Liver (tissue), 9 donors: ENCODE results near the gene ADAP2. TPM values are rescaled to one million over a fixed set of nuclear protein-coding genes. Genes with fewer than 3 reads are reported as not detected.

Experiments
- DNase-seq: peaks from one replicate; pipeline ENCODE4 v3.0.0-alpha.2; 2017; ENCODE audit warnings: low spot score
- H3K27ac ChIP-seq, 2 donors: one replicate each; pipeline ENCODE4 v1.7.0; 2013; ENCODE audit warnings: inconsistent platforms in 2 of 2, low read length in 2 of 2, control low read depth in 1 of 2, low read depth in 1 of 2, mild to moderate bottlenecking in 1 of 2
- H3K27me3 ChIP-seq, 4 donors: one replicate each; pipeline versions ENCODE4 v1.6.1 to v1.7.0; 2013; ENCODE audit warnings: low read length in 3 of 4, inconsistent platforms in 1 of 4, mild to moderate bottlenecking in 1 of 4, moderate library complexity in 1 of 4; ENCODE audit not compliant: control insufficient read depth in 4 of 4, insufficient read depth in 4 of 4
- H3K36me3 ChIP-seq, 4 donors: one replicate each; pipeline versions ENCODE4 v1.6.1 to v1.7.0; 2013; ENCODE audit warnings: low read length in 3 of 4, mild to moderate bottlenecking in 3 of 4, low read depth in 1 of 4, moderate library complexity in 1 of 4; ENCODE audit not compliant: control insufficient read depth in 4 of 4, insufficient read depth in 3 of 4
- H3K4me1 ChIP-seq, 4 donors: one replicate each; pipeline versions ENCODE4 v1.6.1 to v1.7.0; 2013; ENCODE audit warnings: low read length in 3 of 4, mild to moderate bottlenecking in 3 of 4, moderate library complexity in 1 of 4; ENCODE audit not compliant: control insufficient read depth in 4 of 4, insufficient read depth in 4 of 4
- H3K4me3 ChIP-seq, 3 donors: one replicate each; pipeline versions ENCODE4 v1.6.1 to v1.7.0; 2013; ENCODE audit warnings: low read length in 3 of 3, control low read depth in 1 of 3, low read depth in 1 of 3, mild to moderate bottlenecking in 1 of 3
- H3K9ac ChIP-seq, 2 donors: one replicate each; pipeline ENCODE4 v1.7.0; 2013; ENCODE audit warnings: low read length in 2 of 2, mild to moderate bottlenecking in 2 of 2, moderate library complexity in 2 of 2, control low read depth in 1 of 2, low read depth in 1 of 2
- H3K9me3 ChIP-seq, 4 donors: one replicate each; pipeline versions ENCODE4 v1.6.1 to v1.7.0; 2013; ENCODE audit warnings: low read length in 3 of 4; ENCODE audit not compliant: control insufficient read depth in 4 of 4
- ATF3 ChIP-seq: IDR thresholded peaks from 2 replicates; pipeline ENCODE4 v1.6.1; 2016; ENCODE audit warnings: antibody characterized with exemption
- CTCF ChIP-seq: fragments of 150-350 bp; IDR thresholded peaks from 2 replicates; pipeline ENCODE4 v1.5.1; 2017; ENCODE audit warnings: improper control_type of control experiment, low read depth, low read length; ENCODE audit not compliant: missing input control
- EGR1 ChIP-seq, 2 donors: IDR thresholded peaks; 2 replicates each; pipeline ENCODE4 v1.6.1; 2016 to 2018; ENCODE audit warnings: antibody characterized with exemption in 2 of 2, low read depth in 2 of 2
- FOXA1 ChIP-seq: IDR thresholded peaks from 2 replicates; pipeline ENCODE4 v1.6.1; 2016; ENCODE audit warnings: antibody characterized with exemption
- FOXA2 ChIP-seq: IDR thresholded peaks from 2 replicates; pipeline ENCODE4 v1.6.1; 2016; ENCODE audit warnings: antibody characterized with exemption
- GABPA ChIP-seq, 2 donors: IDR thresholded peaks in 1 of 2; conservative IDR thresholded peaks in 1 of 2; 2 replicates each; pipeline ENCODE4 v1.6.1; 2016; ENCODE audit warnings: antibody characterized with exemption in 2 of 2, mild to moderate bottlenecking in 1 of 2, moderate library complexity in 1 of 2
- HNF4A ChIP-seq, 2 donors: conservative IDR thresholded peaks; 2 replicates each; pipeline ENCODE4 v1.6.1; 2016; ENCODE audit warnings: antibody characterized with exemption in 2 of 2, mild to moderate bottlenecking in 2 of 2
- HNF4G ChIP-seq: IDR thresholded peaks from 2 replicates; pipeline ENCODE4 v1.6.1; 2016; ENCODE audit warnings: antibody characterized with exemption
- JUND ChIP-seq, 2 donors: IDR thresholded peaks; 2 replicates each; pipeline ENCODE4 v1.6.1; 2016; ENCODE audit warnings: antibody characterized with exemption in 2 of 2
- MAX ChIP-seq: IDR thresholded peaks from 2 replicates; pipeline ENCODE4 v1.6.1; 2016; ENCODE audit warnings: antibody characterized with exemption
- NR2F2 ChIP-seq: IDR thresholded peaks from 2 replicates; pipeline ENCODE4 v1.6.1; 2016; ENCODE audit warnings: antibody characterized with exemption
- RAD21 ChIP-seq, 2 donors: IDR thresholded peaks; 2 replicates each; pipeline ENCODE4 v1.6.1; 2016; ENCODE audit warnings: antibody characterized with exemption in 2 of 2, mild to moderate bottlenecking in 2 of 2
- REST ChIP-seq: IDR thresholded peaks from 2 replicates; pipeline ENCODE4 v1.6.1; 2016; ENCODE audit warnings: antibody characterized with exemption, mild to moderate bottlenecking
- RXRA ChIP-seq, 2 donors: IDR thresholded peaks; 2 replicates each; pipeline ENCODE4 v1.6.1; 2017 to 2018; ENCODE audit warnings: antibody characterized with exemption in 2 of 2, mild to moderate bottlenecking in 1 of 2
- SP1 ChIP-seq: IDR thresholded peaks from 2 replicates; pipeline ENCODE4 v1.6.1; 2018; ENCODE audit warnings: antibody characterized with exemption, mild to moderate bottlenecking
- TAF1 ChIP-seq: conservative IDR thresholded peaks from 2 replicates; pipeline ENCODE4 v1.6.1; 2016; ENCODE audit warnings: antibody characterized with exemption, mild to moderate bottlenecking
- YY1 ChIP-seq: IDR thresholded peaks from 2 replicates; pipeline ENCODE4 v1.6.1; 2016; ENCODE audit warnings: antibody characterized with exemption, mild to moderate bottlenecking
- ZBTB33 ChIP-seq: IDR thresholded peaks from 2 replicates; pipeline ENCODE4 v1.6.1; 2016; ENCODE audit warnings: antibody characterized with exemption
- WGBS: extraction: QIAGEN DNeasy Blood & Tissue Kit; methylation state at CpG from one replicate; pipeline ENCODE4 v1.1.7; 2013; 5-methylcytosine and 5-hydroxymethylcytosine counted together
- polyA plus RNA-seq, 2 donors: library from polyadenylated mRNA; stranded (reverse) in 1 of 2; unstranded in 1 of 2; fragments of 200-250 nt in 1 of 2; fragments of >200 nt in 1 of 2; fragmentation: Nextera tagmentation in 1 of 2; extraction: Ambion mirVana in 1 of 2; gene quantifications; one replicate each; pipeline versions ENCODE4 v1.2.1 to v1.2.3, GENCODE V29; 2013 to 2015
- total RNA-seq, 2 donors: library from RNA; depleted of rRNA; stranded (reverse); fragments of >200 nt; gene quantifications; one replicate each; pipeline ENCODE4 v1.2.3, GENCODE V29; 2014
- donor health status: healthy.
- donor health status: healthy.
- donor health status: healthy.
- donor health status: healthy.
- donor health status: healthy.

Gene ADAP2
- total and polyA plus RNA-seq, 4 donors: 5.2 to 18.6 (median 11.9) TPM

GRCh38 chr17:30927756-30928155 is 6.0 kb downstream of the ADAP2 start:
- whole genome bisulfite sequencing: 96% methylated on average over 5 of the region's 5 CpGs
- TF ChIP-seq EGR1 (IDR thresholded peaks at IDR 0.05; ENCODE audit: low read depth in 2 of 2) (no peak), TAF1 (no peak), CTCF (no peak), SP1 (no peak), YY1 (no peak), GABPA (IDR thresholded peaks at IDR 0.05 in 1 of 2, conservative IDR thresholded peaks at IDR 0.05 in 1 of 2) (no peak), ZBTB33 (no peak), HNF4G (no peak), JUND (IDR thresholded peaks at IDR 0.05) (no peak)
- Histone ChIP-seq H3K36me3 (peaks cover 0 to 2% (median 0%) of the 10 kb centered on the region in 4 donors), H3K9me3 (no peaks in the 10 kb centered on the region), H3K9ac (no peak overlapping the region), H3K27me3 (no peaks in the 10 kb centered on the region), H3K4me1 (peaks cover 0 to 3% (median 0%) of the 10 kb centered on the region in 4 donors), H3K27ac (no peak overlapping the region), H3K4me3 (no peak overlapping the region)
- no peak for DNase-seq

- no peak overlapping the region for H3K9ac ChIP-seq
- H3K9me3 ChIP-seq: no peaks in the 10 kb centered on the region
- no peaks in the 10 kb centered on the region for H3K4me1 ChIP-seq
- no peak overlapping the region for H3K27ac ChIP-seq
- H3K4me3 ChIP-seq: no peak overlapping the region
- no peaks in the 10 kb centered on the region for H3K27me3 ChIP-seq
- DNase-seq: no peak
- TF ChIP-seq ZBTB33: no peak
- TF ChIP-seq RXRA (IDR thresholded peaks at IDR 0.05): no peak
- TF ChIP-seq ATF3: no peak
- no peak for TF ChIP-seq GABPA (IDR thresholded peaks at IDR 0.05 in 1 of 2, conservative IDR thresholded peaks at IDR 0.05 in 1 of 2)
- TF ChIP-seq MAX: no peak
- TF ChIP-seq HNF4A (conservative IDR thresholded peaks at IDR 0.05): no peak
- TF ChIP-seq CTCF: no peak
- TF ChIP-seq EGR1 (IDR thresholded peaks at IDR 0.05; ENCODE audit: low read depth in 2 of 2): no peak
- no peak for TF ChIP-seq RAD21 (IDR thresholded peaks at IDR 0.05)
- no peak for TF ChIP-seq TAF1
- TF ChIP-seq FOXA2: no peak
- no peak for TF ChIP-seq HNF4G
- no peak for TF ChIP-seq YY1
- no peak for TF ChIP-seq REST
- no peak for TF ChIP-seq FOXA1
- TF ChIP-seq SP1: no peak
- no peak for TF ChIP-seq NR2F2
- no peak for TF ChIP-seq JUND (IDR thresholded peaks at IDR 0.05)
- H3K36me3 ChIP-seq: peaks cover 0 to 2% (median 0%) of the 10 kb centered on the region in 4 donors
- 93% methylated on average over 3 of the region's 3 CpGs for WGBS
Observed at GRCh38 chr17:30928584-30928983, 6.8 kb downstream of the ADAP2 start.
